ENCODE measurements around the gene MCCC1.

Gene MCCC1

GRCh38 chr3:183099026-183099837 is at the start of gene MCCC1:
MCCC1 (minus strand) TSS chr3:183099496; CDS start chr3:183099440, 56 bp downstream.
- no peaks in the 10 kb centered on the region for H3K27me3 Mint-ChIP-seq
- peaks cover 38% of the 10 kb centered on the region for H3K4me1 Mint-ChIP-seq (ENCODE audit: low read depth)
- peaks cover 9% of the 10 kb centered on the region for H3K36me3 Mint-ChIP-seq
- no peaks in the 10 kb centered on the region for H3K9me3 Mint-ChIP-seq (ENCODE audit: low read depth)
- H3K4me3 Mint-ChIP-seq = peak within 1 kb of the TSS; percentile 97
- peak within 1 kb of the TSS; percentile 97 for H3K27ac Mint-ChIP-seq

GRCh38 chr3:183148056-183148455 is 48.8 kb upstream of the MCCC1 start:
- no peaks in the 10 kb centered on the region for H3K9me3 Mint-ChIP-seq (ENCODE audit: low read depth)
- no peak overlapping the region for H3K4me3 Mint-ChIP-seq
- H3K4me1 Mint-ChIP-seq (ENCODE audit: low read depth) = no peaks in the 10 kb centered on the region
- no peak overlapping the region for H3K27ac Mint-ChIP-seq
- no peaks in the 10 kb centered on the region for H3K27me3 Mint-ChIP-seq
- H3K36me3 Mint-ChIP-seq = peaks cover 11% of the 10 kb centered on the region

DNA sequence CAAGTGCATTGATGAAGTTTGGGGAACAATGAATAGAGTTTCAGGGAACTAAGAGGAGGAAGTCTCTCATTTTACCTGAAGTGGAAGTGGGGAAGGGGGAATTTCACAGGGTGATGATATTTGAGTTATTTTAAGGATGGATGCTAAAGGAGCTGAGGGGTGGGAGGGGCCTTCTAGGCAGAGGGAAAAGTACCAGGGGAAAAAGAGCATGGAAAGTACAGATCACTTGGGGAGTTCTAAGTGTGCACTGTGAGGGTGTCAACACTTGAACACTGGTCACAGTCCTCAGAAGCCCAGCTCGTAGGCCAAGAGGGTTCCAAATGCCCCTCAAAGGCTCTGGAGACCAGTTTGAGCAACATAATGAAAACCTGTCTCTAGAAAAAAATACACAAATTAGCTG is 45.1 kb upstream of the MCCC1 start:
- H3K27me3 Mint-ChIP-seq = no peaks in the 10 kb centered on the region
- H3K36me3 Mint-ChIP-seq = peaks cover 14% of the 10 kb centered on the region
- no peaks in the 10 kb centered on the region for H3K4me1 Mint-ChIP-seq (ENCODE audit: low read depth)
- no peak overlapping the region for H3K27ac Mint-ChIP-seq
- H3K9me3 Mint-ChIP-seq (ENCODE audit: low read depth) = no peaks in the 10 kb centered on the region
- no peak overlapping the region for H3K4me3 Mint-ChIP-seq

GRCh38 chr3:183142199-183142598 is 42.9 kb upstream of the MCCC1 start:
- Mint-ChIP-seq H3K9me3 (ENCODE audit: low read depth) (no peaks in the 10 kb centered on the region), H3K4me3 (no peak overlapping the region), H3K4me1 (ENCODE audit: low read depth) (no peaks in the 10 kb centered on the region), H3K27me3 (no peaks in the 10 kb centered on the region), H3K27ac (no peak overlapping the region), H3K36me3 (peaks cover 7% of the 10 kb centered on the region)

DNA sequence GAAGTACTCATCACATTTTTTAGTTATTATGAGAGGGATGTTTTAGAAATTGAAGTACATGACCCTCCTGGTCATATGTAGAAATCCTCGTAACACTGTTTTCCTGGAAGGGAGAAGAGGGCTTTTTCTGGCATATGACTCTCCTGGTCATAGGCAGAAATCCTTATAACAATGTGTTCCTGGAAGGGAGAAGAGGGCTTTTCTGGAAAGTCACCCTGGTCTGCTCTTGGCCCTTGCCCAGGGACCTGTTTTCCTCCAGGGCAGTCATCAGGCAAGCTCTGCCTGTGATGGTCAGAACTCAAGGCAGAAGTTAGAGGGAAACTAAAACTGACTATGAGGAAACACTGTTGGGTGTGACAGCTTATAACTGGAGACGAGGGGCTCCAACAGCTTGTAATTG is 35.5 kb upstream of the MCCC1 start:
- Mint-ChIP-seq H3K36me3 (peaks cover 31% of the 10 kb centered on the region), H3K9me3 (ENCODE audit: low read depth) (no peaks in the 10 kb centered on the region), H3K4me1 (ENCODE audit: low read depth) (no peaks in the 10 kb centered on the region), H3K27ac (no peak overlapping the region), H3K27me3 (no peaks in the 10 kb centered on the region), H3K4me3 (no peak overlapping the region)

DNA sequence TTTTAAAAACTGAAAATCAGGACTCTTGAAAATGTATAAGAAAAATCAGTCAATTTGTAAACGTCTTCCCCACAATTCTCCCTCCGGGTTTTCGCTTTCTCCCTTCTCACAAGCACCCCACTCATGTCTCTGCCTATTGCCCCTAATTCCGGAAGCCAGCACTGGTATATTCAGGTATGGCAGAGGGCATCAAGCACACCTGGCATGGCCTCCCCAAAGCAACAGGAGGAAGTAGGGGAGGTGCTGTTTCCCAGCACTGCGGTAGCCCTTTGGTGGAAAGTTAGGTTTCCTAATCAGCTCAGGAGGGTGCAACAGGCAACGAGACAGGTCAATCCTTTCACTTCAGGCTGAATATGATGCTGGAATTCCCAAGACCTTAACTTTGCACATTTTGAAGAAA is 33.1 kb upstream of the MCCC1 start:
- no peak overlapping the region for H3K4me3 Mint-ChIP-seq
- H3K4me1 Mint-ChIP-seq (ENCODE audit: low read depth) = no peaks in the 10 kb centered on the region
- peaks cover 11% of the 10 kb centered on the region for H3K9me3 Mint-ChIP-seq (ENCODE audit: low read depth)
- H3K36me3 Mint-ChIP-seq = peaks cover 41% of the 10 kb centered on the region
- H3K27me3 Mint-ChIP-seq = no peaks in the 10 kb centered on the region
- no peak overlapping the region for H3K27ac Mint-ChIP-seq

- Mint-ChIP-seq H3K27me3 (no peaks in the 10 kb centered on the region), H3K4me1 (ENCODE audit: low read depth) (no peaks in the 10 kb centered on the region), H3K27ac (no peak overlapping the region), H3K4me3 (no peak overlapping the region), H3K9me3 (ENCODE audit: low read depth) (peaks cover 11% of the 10 kb centered on the region), H3K36me3 (peaks cover 41% of the 10 kb centered on the region)
Measured at GRCh38 chr3:183131735-183132134, 32.4 kb upstream of the MCCC1 start.

GRCh38 chr3:183131186-183131725 is 32.0 kb upstream of the MCCC1 start:
- no peak overlapping the region for H3K27ac Mint-ChIP-seq
- H3K9me3 Mint-ChIP-seq (ENCODE audit: low read depth) = peaks cover 11% of the 10 kb centered on the region
- no peaks in the 10 kb centered on the region for H3K4me1 Mint-ChIP-seq (ENCODE audit: low read depth)

GRCh38 chr3:183129243-183129642 is 29.9 kb upstream of the MCCC1 start:
- Mint-ChIP-seq H3K27ac (no peak overlapping the region), H3K36me3 (peaks cover 30% of the 10 kb centered on the region), H3K9me3 (ENCODE audit: low read depth) (peaks cover 11% of the 10 kb centered on the region), H3K4me3 (no peak overlapping the region), H3K27me3 (no peaks in the 10 kb centered on the region), H3K4me1 (ENCODE audit: low read depth) (no peaks in the 10 kb centered on the region)

More at GRCh38 chr3:183131186-183131725, 32.0 kb upstream of the MCCC1 start:
- H3K4me3 Mint-ChIP-seq = no peak overlapping the region
- H3K36me3 Mint-ChIP-seq = peaks cover 41% of the 10 kb centered on the region
- H3K27me3 Mint-ChIP-seq = no peaks in the 10 kb centered on the region

GRCh38 chr3:183128709-183129108 is 29.4 kb upstream of the MCCC1 start:
- peaks cover 11% of the 10 kb centered on the region for H3K9me3 Mint-ChIP-seq (ENCODE audit: low read depth)
- H3K36me3 Mint-ChIP-seq = peaks cover 26% of the 10 kb centered on the region
- H3K27me3 Mint-ChIP-seq = no peaks in the 10 kb centered on the region
- H3K4me1 Mint-ChIP-seq (ENCODE audit: low read depth) = no peaks in the 10 kb centered on the region
- no peak overlapping the region for H3K4me3 Mint-ChIP-seq
- H3K27ac Mint-ChIP-seq = no peak overlapping the region

DNA sequence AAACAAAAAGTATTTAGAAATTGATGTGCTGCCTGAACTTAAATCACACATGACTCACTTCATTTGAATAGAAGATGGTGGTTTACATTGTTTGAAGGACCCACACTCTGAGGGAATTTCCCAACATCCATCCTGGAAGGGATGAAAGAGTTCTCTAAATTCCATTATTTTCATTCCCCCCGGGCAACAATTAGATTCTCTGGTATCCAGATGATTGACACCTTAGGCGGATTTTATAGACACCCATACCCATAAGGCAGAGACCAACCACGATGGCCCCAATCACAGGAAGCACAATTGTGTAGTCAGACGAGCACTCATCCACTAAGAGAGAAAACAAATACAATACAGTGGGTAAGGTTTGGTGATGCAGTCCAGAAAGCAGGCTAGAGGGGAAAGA is 24.6 kb upstream of the MCCC1 start:
- Mint-ChIP-seq H3K27ac (no peak overlapping the region), H3K9me3 (ENCODE audit: low read depth) (peaks cover 2% of the 10 kb centered on the region)

DNA sequence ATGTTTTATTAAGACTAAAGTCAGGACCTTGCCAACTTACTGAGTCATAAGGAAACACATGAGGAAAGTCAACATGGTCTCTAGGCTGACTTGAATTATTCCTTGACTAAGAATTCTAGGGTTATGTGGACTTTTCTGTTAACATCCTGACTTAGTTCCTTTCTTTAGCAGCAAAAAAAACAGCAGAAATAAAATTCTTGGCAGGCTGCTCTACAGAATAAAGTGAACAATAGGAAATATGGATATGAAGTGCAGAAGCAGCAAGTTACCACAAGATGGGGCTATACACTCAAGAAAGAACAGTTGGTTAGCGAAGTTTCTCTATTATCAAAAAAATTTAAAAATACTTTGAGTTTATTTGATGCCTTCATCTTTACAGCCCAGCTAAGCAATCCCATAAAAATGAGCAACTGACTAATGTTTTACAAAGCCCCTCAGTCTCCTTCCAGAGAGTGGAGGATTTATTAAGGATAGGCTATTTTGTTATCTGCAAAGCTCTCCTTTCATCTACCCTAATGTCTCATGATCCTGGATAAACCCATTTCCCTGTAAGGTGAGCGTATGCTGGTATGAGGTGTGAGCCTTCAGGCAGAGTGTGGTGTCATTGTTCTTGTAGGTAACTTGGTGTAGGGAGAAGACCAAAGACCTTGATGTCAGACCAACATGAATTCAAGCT is 23.1 kb upstream of the MCCC1 start:
- no peak overlapping the region for H3K27ac Mint-ChIP-seq
- H3K9me3 Mint-ChIP-seq (ENCODE audit: low read depth) = no peaks in the 10 kb centered on the region
- H3K4me1 Mint-ChIP-seq (ENCODE audit: low read depth) = peaks cover 4% of the 10 kb centered on the region
- H3K4me3 Mint-ChIP-seq = no peak overlapping the region
- H3K36me3 Mint-ChIP-seq = no peaks in the 10 kb centered on the region
- H3K27me3 Mint-ChIP-seq = peaks cover 2% of the 10 kb centered on the region

More for the DNA sequence above, 24.6 kb upstream of the MCCC1 start:
- H3K4me3 Mint-ChIP-seq = no peak overlapping the region
- peaks cover 4% of the 10 kb centered on the region for H3K4me1 Mint-ChIP-seq (ENCODE audit: low read depth)
- H3K27me3 Mint-ChIP-seq = no peaks in the 10 kb centered on the region
- H3K36me3 Mint-ChIP-seq = peaks cover 6% of the 10 kb centered on the region

- no peak overlapping the region for H3K4me3 Mint-ChIP-seq
- H3K27me3 Mint-ChIP-seq = peaks cover 6% of the 10 kb centered on the region
- no peaks in the 10 kb centered on the region for H3K9me3 Mint-ChIP-seq (ENCODE audit: low read depth)
- H3K4me1 Mint-ChIP-seq (ENCODE audit: low read depth) = peaks cover 10% of the 10 kb centered on the region
- no peaks in the 10 kb centered on the region for H3K36me3 Mint-ChIP-seq
- no peak overlapping the region for H3K27ac Mint-ChIP-seq
Measured at GRCh38 chr3:183120538-183121215, 21.4 kb upstream of the MCCC1 start.

DNA sequence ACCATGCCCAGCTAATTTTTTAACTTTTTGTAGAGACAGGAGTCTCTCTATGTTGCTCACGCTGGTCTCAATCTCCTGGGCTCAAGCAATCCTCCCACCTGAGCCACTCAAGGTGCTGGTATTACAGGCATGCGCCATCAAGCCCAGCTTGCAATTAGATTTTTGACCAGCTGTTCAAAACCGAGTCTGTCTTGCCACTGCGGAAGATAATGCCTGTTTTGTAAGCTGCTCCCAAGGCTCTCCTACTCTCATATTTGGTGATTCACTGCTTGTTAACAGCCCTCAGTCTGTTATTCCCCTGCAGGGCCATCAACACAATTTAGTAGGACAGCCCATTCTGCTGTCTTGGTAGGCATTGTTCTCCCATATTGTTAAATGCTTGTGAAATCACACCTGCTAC is 17.8 kb upstream of the MCCC1 start:
- peak overlapping the region; percentile 31 for H3K4me3 Mint-ChIP-seq
- H3K9me3 Mint-ChIP-seq (ENCODE audit: low read depth) = no peaks in the 10 kb centered on the region
- peaks cover 6% of the 10 kb centered on the region for H3K27me3 Mint-ChIP-seq
- H3K36me3 Mint-ChIP-seq = no peaks in the 10 kb centered on the region
- H3K27ac Mint-ChIP-seq = no peak overlapping the region
- H3K4me1 Mint-ChIP-seq (ENCODE audit: low read depth) = peaks cover 8% of the 10 kb centered on the region
